K562 (cell line): ENCODE data around the gene DOCK4.
A peak's percentile ranks its signal among the peaks of the same experiment; 100 is the strongest.

Experiments used
- POLR2A ChIP-seq: fragments of 450-650 bp; conservative IDR thresholded peaks from 2 replicates; pipeline ENCODE4 v1.6.1; 2016
- TF ChIP-seq, protein P1 (sequence below): fragments of 250-450 bp; sonication (Bioruptor Pico); IDR thresholded peaks from 2 replicates; pipeline ENCODE4 v1.8.0; 2022; ENCODE audit warnings: inconsistent platforms, mild to moderate bottlenecking, moderate library complexity, borderline replicate concordance
- TF ChIP-seq, protein P2 (sequence below): fragments of 450-650 bp; formaldehyde crosslinking; IDR thresholded peaks from 2 replicates; pipeline ENCODE4 v1.4.0; 2020; ENCODE audit warnings: mild to moderate bottlenecking
- TF ChIP-seq, protein P3 (sequence below), 3 experiments: IDR thresholded peaks in 2 of 3; conservative IDR thresholded peaks in 1 of 3; 2 replicates each; pipeline ENCODE4 v1.5.1; 2011 to 2012; ENCODE audit warnings: low read length in 3 of 3, mild to moderate bottlenecking in 3 of 3, control low read depth in 2 of 3, improper control_type of control experiment in 1 of 3, inconsistent platforms in 1 of 3, low read depth in 1 of 3, mixed read lengths in 1 of 3, moderate library complexity in 1 of 3; ENCODE audit not compliant: insufficient read depth in 2 of 3

DNA sequence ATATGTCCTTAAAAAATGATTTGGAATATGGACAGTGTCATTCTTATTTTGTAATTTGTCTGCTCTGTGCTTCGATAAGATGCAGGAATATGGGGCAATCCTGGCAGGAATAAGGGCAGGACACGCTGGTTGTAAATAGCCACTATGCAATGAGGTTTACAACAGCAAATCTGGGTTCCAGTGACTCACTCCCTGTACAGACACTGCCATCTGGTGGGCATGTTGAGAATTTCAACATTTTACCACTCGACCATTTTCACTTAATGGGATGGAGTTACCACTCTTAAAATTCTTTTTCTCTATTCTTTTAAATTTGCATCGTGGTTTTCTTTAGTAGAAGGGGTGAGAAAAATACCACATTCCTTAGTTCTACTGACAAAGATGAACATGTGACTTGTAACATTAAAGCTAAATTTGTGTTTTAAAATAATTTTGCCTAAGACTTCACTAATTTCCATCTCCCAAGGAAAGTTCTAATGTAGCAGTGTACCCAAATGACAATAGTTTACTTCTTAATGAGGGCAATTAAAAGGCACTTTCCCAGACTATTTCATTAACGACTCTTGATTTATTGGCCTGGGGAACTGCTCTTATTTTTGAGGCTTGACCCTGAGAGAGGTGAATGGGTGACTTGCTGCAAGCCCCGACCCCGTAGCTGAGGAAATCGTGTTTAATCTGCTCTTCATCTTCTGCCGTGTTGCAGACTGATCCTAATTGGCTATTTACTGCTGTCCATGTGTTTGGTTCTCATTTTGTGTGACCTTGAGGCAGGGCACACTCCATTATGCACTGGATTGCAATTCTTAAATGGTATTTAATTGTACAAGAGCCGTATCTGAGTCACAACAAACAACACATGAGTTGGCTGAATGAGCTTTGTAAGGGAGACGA is 470.3 kb downstream of the DOCK4 start:
- TF ChIP-seq POLR2A = no peak
- TF ChIP-seq, protein P1, sequence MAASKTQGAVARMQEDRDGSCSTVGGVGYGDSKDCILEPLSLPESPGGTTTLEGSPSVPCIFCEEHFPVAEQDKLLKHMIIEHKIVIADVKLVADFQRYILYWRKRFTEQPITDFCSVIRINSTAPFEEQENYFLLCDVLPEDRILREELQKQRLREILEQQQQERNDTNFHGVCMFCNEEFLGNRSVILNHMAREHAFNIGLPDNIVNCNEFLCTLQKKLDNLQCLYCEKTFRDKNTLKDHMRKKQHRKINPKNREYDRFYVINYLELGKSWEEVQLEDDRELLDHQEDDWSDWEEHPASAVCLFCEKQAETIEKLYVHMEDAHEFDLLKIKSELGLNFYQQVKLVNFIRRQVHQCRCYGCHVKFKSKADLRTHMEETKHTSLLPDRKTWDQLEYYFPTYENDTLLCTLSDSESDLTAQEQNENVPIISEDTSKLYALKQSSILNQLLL (CRISPR knock-in tag) = no peak
- TF ChIP-seq, protein P2, sequence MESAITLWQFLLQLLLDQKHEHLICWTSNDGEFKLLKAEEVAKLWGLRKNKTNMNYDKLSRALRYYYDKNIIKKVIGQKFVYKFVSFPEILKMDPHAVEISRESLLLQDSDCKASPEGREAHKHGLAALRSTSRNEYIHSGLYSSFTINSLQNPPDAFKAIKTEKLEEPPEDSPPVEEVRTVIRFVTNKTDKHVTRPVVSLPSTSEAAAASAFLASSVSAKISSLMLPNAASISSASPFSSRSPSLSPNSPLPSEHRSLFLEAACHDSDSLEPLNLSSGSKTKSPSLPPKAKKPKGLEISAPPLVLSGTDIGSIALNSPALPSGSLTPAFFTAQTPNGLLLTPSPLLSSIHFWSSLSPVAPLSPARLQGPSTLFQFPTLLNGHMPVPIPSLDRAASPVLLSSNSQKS (CRISPR knock-in tag) = no peak
- TF ChIP-seq, protein P3, sequence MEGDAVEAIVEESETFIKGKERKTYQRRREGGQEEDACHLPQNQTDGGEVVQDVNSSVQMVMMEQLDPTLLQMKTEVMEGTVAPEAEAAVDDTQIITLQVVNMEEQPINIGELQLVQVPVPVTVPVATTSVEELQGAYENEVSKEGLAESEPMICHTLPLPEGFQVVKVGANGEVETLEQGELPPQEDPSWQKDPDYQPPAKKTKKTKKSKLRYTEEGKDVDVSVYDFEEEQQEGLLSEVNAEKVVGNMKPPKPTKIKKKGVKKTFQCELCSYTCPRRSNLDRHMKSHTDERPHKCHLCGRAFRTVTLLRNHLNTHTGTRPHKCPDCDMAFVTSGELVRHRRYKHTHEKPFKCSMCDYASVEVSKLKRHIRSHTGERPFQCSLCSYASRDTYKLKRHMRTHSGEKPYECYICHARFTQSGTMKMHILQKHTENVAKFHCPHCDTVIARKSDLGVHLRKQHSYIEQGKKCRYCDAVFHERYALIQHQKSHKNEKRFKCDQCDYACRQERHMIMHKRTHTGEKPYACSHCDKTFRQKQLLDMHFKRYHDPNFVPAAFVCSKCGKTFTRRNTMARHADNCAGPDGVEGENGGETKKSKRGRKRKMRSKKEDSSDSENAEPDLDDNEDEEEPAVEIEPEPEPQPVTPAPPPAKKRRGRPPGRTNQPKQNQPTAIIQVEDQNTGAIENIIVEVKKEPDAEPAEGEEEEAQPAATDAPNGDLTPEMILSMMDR (IDR thresholded peaks at IDR 0.05 in 2 of 3, conservative IDR thresholded peaks at IDR 0.05 in 1 of 3; ENCODE audit: insufficient read depth in 2 of 3, low read depth in 1 of 3, low read length in 3 of 3) = peak; percentile 89 to 98 (median 94)
